ENCODE measurements around the gene CCSER2. TPM values are rescaled to one million over a fixed set of nuclear protein-coding genes. Genes with fewer than 3 reads are reported as not detected.
"Not testable (repeated sequence)": the region's sequence is repeated elsewhere in the genome, so short reads cannot be mapped to it uniquely, and the experiment has no call there.

Gene CCSER2
- total RNA-seq, 1 donor from 2014 or later: 36.6 TPM

DNA sequence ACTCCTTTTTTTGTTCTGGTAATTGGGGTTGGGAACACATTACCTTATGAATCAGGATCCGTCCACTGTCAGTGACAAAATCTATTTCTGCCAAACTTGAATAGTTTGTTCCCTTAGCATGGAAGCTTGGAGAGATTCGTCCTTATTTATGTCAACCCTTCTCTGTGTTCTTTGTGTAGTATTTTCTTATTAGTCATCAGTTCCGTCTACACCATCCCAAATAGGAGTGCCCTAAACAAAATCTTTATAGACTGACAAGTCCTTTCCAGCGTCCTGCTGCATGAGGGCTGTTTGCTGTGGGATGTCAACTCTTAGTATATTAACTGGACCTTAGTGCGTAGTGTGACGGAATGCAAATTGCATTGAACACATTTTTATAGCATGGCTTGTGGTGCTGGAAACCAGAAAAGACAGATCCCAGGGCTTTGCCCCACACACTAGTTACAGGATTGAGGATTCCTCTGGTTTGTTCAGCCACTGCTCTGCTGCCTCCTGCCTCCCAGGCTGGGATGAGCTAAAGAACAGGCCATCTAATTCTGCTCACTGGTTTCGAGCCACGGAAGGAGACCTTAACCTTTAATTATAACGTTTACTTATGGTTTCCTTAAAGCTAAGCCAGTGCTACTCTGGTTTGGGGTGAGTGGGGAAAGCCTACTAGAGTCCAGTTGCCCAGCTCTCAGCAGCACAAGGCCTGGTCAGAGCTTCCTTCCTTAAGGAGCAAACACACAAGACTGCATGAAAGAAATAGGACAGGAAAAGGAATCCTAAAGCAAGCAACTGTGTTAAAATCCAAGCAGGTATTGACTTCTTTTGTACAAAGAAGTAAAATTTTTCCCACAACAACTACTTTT, 194.4 kb downstream of the CCSER2 start:
- no peak for DNase-seq

DNA sequence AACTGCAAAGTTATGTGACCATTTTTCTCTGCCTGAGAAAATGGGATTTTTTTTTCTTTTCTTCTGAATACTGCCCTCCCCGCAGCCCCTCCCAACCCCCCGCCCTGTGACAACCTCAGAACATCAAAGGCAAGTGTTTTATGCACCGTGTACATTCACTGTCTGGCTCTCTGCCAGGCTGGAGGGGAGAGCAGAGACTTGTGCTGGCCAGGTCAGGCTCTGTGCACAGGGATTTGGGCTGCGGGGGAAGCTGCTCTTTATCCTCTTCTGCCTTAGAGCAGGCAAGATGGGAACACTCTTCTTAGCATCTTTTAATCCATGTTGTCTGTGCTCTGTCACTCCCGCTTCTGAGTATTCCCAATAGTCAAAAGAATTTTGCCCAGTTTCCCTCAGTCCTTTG, 195.1 kb downstream of the CCSER2 start:
- DNase-seq: no peak

DNA sequence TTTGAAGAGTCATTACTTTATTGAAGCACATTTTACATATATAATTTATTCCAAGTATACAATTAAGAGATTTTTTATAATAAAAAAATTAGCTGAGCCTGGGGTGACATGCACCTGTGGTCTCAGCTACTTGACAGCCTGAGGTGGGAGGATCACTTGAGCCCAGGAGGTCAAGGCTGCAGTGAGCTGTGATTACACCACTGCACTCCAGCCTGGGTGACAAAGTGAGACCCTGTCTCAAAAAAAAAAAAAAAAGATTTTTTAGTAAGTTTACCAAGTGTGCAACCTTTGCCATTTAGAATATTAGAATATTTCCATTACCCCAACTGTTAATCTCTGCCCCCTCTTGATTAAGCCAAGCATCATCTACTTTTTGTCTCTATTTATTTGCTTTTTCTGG, 196.0 kb downstream of the CCSER2 start:
- DNase-seq: no peak

DNA sequence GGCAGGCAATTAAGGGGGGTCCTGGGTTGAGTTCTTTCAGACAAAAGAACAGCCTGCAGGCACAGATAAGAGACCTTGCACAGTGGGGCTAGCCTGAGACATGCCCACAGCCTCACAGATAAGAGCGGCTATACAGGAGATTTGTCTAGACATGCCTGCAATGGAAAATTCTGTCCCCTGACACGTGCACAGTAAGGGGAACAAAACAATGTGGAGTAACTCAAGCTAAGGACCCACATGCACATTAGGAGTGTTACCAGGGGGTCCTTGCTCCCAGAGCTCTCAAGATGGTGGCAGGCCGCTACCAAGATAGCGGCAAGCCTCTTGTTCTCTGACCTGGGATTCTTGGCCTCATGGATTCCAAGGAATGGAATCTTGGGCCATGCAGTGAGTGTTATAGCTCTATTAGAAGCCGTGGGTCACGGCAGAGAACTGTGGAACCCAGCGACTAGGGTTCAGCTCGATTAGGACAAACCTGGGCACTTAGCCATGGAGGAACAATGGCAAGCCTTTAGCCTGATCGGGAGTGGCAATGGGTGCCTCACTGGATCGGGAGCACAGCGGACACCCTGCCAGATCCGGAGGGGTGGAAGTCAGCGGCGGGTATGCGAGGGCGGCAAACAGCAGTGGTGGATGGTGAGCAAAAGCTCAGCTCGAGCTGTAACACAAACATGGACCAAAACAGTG, 196.9 kb downstream of the CCSER2 start:
- DNase-seq: no peak

DNA sequence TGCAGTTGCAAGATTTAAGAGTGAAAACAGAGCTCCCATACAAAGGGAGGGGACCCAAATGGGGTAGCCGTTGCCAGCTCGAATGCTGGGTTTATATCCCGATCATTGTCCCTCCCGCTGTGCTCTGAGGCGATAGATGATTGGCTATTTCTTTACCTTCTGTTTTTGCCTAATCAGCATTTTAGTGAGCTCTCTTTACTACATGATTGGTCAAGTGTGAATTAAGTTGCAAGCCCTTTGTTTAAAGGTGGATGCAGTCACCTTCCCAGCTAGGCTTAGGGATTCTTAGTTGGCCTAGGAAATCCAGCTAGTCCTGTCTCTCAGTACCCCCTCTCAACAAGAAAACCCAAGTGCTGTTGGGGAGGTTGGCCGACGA, 197.4 kb downstream of the CCSER2 start:
- not testable (repeated sequence) for DNase-seq

DNA sequence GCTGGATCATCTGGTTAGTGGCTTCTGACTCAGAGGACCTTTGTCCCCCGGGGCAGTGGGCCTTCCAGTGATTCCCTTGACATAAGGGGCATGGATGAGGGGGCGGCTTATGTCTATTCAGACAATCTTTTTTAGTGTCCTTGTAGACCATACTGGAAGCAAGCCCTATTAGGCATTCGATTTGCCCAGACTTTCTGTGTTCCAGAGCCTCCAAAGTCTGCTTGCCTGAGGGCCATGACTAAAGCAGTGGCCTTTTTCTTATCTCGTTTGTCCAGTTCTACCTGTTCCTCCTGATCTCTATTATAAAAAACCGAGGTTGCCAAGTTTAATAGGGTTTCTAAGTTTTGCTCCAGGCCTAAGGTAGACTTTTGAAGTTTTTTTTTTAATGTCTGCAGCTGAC, 199.0 kb downstream of the CCSER2 start:
- not testable (repeated sequence) for DNase-seq

DNA sequence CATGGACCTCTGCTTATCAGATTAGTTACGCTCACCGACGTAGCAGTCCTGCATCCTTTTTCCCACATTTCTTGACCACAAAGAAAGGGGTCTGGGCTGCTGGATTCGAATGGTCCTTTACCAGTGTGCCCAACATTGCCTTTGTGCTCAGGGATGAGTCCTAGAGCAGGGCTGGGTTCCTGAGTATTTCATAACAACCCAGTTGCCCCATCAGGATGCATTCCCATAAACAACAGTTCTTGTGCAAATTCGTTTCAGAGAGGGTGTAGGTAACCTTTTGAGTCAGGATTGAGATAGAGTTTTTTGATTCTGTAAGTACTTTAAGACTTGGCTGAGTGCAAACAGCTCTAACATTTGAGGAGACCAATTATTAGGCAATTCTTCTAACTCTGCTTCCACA, 200.1 kb downstream of the CCSER2 start:
- not testable (repeated sequence) for DNase-seq

DNA sequence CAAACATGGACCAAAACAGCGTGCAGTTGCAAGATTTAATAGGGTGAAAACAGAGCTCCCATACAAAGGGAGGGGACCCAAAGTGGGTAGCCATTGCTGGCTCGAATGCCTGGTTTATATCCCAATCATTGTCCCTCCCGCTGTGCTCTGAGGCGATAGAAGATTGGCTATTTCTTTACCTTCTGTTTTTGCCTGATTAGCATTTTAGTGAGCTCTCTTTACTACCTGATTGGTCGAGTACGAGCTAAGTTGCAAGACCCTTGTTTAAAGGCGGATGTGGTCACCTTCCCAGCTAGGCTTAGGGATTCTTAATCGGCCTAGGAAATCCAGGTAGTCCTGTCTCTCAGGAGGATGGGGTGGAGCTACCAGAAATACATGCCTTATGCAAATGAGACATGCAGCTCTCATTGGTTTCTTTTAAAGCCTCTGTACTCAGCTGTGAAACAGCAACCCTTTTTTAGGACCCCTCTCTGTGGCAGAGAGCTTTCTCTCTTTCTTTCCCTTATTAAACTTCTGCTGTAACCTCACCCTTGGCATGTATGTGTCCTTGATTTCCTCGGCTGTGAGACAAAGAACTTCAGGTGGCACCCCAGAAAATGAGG, 202.4 kb downstream of the CCSER2 start:
- DNase-seq: no peak

DNA sequence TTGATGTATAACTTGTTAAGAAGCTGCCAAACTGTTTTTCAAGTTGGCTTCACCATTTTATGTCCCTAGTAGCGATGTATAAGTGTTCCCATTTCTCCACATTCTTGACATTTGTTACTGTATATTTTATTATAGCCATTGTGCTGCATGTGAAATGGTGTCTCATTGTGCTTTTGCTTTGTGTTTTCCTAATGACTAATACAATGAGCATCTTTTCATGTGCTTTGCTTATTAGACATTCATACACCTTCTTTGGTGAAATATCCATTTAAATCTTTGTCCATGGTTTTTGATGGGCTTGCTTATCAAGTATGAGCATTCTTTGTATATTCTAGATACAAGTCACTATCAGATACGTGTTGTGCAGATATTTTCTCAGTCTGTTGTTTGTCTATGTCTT, 203.0 kb downstream of the CCSER2 start:
- DNase-seq: no peak

DNA sequence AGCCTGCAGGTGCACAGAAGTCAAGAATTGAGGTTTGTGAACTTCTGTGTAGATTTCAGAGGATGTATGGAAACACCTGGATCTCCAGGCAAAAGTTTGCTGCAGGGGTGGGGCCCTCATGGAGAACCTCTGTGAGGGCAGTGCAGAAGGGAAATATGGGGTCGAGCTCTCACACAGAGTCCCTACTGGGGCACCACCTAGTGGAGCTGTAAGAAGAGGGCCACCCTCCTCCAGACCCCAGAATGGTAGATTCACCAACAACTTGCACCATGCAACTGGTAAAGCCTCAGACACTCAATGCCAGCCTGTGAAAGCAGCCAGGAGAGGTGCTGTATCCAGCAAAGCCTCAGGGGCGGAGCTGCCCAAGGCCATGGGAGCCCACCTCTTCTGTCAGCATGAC, 205.8 kb downstream of the CCSER2 start:
- no peak for DNase-seq

DNA sequence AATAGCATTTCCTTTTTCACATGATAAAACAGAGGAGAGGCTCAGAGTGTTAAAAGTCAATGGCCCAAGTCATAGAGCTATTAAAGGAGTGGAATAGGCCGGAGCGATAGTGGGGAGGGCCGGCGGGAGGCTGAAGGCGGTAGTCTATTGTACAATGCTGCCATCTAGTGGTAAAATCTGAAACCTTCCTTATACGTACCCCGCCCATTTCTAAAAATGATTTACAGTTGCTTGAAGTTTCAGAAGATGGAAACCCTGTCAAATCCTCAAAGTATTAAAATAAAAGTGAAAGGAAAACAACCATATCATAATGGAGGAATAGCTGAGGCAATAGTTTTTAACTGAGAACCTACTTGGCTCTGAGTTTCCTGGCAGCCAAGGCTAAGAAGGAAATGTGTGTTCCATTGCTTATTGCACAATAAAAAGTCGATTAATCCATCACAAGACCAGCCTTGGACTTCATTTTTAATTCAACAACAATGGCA, 209.1 kb downstream of the CCSER2 start:
- peak; percentile 49 for DNase-seq

DNA sequence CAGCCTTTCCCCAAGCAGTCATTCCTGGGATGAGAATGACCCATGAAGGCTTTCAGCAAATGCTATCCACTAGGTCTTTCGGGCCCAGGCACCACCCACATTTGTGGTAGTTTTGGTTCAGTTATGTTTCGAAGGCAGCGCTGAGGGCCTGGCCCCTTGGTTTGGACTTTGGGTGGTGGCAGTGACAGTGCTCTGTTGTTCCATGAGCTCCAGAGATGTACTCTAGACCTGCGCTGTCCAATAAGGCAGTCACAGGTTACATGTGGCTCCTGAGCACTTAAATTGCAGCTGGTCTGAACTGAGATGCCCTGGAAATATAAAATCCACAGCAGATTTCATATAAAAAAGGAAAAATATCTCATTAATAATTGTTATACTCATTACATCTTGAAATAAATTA, 209.6 kb downstream of the CCSER2 start:
- no peak for DNase-seq

DNA sequence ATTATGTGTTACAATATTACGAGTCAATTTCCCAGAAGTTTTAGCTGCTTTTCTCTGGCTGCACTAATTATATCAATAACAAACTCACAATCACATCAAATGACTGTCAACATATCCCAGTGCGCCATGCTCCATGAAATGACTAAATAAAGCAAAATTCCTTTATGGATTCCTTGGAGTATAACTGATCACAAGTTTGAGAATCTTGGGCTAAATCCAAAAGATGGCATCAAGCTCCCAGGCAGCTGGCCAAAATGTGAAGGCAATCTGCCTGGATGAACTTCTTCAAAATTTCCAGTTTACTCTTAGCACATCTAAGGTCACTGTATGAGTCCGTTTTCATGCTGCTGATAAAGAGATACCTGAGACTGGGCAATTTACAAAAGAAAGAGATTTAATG, 210.8 kb downstream of the CCSER2 start:
- no peak for DNase-seq

DNA sequence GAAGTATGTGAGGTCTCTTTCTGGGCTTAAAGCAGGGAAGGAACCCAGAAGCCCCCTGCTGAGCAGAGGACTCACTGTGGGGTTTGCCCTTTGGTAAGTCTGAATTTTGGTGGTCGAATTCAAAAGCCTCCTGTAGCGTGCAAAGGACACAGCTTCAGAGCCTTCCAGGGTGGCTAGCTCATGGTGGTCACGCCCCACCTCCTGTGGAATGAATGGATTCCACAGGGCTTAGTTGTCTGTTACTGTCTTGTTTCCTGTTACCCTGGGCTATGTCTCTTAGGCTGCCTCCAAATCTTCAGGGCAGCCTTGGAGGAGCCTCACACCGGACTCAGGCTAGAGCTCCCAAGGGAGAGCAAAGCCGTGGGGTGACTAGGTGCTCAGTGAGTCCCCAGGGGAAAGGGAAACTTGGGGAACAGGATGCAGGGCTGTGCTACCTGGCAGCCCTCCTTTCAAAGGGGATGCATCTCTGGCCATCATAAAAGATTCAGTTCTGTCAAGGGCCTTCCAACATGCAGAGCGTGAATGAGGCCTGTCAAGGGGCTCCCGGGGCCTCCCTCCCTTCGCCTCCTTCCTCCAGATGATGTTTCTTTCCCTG, 211.7 kb downstream of the CCSER2 start:
- no peak for DNase-seq

DNA sequence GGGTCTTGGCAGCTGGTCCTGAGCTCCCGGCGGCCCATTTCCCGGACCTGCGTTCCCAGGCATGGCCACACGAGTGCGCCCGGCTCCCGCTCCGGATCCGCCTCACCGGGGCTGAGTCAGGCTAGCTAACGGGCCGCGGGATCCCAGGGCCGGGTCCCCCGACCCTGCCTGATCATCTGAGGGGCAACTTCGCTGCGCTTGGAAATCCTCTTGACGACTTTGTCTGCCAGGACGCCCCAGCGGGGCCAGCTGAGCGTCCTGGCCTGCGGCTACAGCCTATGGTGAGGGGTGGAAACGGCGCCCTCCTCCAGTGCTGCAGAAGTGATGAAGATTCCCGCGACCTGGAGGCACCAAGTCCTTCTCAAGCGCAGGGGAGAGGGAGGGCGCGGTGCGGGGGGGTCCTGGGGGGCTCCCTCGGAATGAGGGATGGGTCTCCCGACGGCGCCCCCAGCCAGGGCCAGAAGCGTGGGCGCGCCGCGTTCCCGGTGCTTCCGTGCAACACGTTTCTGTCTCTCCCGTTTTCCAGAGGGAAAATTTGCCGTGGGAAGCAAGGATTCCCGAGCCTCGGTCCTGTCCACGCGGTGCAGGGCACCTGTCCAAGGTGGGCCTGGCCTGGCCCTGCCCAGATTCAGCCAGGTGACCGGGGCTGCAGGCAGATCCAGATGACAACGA, 212.4 kb downstream of the CCSER2 start:
- DNase-seq: peak; percentile 3

DNA sequence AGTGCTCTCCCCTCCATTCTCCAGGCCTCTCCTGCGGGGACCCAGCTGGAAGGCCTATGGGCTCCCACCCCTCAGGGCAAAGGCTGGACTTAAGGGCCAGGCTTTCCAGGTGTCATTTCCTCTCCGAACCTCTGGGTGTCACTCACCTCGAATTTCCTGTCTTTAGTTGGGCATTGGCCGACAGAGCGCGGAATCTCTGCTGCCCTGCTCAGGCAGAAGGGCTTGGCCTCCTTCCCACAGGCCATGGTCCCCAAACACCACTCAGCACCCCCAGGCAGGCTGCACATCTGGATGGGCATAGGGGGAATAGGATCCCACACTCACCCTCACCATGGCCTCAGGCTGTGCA, 212.9 kb downstream of the CCSER2 start:
- no peak for DNase-seq

DNA sequence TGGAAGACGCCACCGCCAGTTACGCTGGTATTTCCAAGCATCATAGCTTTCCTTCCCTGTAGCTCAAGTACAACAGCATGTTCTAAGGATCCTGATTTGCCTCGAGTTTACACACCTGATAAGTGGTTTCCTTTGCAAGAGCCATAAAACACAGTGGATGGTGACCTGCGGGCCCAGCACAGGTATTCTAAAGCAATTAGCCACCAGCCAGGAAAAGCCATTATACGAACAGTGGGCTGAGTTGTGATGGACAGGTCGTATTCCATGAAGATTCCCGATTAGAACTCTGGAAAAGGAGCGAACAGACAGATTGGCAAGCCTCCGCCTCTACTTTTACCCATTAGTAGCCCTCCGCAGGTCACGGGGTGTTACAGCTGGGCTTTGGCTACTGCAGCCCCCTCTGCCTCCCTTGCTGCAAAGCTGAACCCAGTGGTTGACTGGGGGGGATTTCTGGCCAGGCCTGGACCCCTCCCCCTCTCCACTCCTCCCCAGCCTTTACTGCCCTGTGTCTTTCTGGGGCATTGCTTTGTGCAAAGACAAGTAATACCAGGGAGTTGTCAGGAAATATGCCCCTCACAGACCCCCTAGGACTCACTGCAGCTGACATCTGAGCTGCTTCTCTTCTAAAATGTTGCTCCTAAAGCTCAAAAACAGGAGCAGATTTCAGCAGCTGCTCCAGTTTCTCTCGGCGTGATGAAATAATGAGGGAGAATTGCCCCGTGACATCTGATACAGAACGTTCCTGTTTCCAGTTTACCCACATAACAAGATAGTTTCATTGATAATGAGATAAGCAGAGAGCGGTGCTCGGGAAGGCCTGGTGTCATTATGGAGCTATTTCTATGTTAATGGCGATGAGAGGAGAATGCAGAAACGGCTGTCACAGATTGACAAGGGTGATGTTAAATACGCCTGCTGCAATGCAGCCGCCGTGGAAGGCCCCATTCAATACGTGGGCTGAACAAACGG, 214.4 kb downstream of the CCSER2 start:
- DNase-seq: no peak

DNA sequence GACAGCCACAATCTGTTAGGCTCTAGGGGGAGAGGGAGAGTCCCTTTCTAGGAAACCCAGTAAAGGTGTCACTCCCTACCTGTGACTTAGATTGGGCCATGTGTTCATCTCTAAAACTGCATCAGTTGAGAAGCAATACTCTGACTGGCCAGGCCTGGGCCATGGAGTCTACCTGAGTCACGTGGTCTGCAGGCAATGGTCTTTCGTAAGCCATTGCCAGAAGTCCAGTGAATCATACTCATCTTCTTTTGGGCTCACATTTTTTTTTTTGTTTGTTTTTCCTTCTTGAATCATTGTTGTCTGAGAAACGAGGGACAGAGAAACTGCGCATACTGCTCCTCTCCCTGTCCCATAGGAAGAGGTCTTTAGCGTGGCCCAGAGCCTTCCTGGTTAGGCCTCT, 215.6 kb downstream of the CCSER2 start:
- no peak for DNase-seq

DNA sequence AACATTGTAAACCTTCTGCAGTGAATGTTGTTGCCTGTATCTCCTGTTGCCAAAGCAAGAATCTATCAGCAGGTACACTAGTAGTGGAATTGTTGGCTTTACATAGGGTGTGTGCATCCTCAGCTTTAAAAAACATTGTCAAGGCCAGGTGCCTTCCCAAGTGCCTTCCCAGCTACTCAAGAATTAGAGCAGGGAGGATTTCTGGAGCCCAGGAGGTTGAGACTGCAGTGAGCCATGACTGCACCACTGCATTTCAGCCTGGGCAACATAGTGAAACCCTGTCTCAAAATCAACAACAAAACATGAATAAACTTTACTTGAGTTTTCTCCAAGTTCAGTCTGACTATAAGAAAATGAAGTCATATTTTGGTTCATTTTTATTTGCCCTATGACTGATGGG, 217.3 kb downstream of the CCSER2 start:
- DNase-seq: no peak

DNA sequence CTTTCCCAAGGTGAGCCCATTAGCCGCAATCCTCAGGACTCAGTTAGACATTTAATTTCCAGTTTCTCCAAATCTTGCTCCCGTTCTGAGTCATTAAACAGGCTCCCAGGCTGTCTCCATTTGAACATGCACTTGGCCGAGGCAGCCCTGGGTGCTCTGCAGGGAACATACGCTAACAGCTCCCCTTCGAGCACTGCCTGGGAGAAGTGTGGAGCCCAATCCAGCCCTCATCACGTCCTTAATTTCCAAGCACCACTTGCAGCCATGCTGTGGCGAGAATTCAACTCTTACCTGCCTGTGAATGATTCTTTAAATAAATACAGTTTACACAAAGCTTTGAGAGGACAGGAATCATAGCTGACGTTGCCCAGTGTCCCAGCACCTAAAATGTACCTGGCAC, 218.2 kb downstream of the CCSER2 start:
- no peak for DNase-seq

DNA sequence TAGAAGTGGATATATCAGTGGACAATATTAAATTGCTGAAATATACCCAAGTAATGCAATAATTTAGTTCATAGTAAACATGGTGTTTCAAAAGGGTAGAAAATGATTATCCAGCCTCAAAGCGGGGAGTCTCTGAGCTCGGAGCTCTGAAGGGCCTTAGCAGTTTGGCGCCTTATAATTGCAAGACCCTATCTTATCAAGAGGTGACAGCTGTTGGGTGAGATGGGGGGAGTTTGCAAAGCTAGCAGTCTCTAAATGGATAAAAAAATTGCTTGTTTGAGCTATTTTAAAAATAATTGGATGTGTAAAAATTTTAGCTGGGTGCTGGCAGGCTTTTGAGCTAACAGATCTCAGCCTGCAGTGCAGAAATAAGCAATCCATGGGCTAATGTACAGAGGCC, 219.2 kb downstream of the CCSER2 start:
- DNase-seq: no peak
